Measurements from ENCODE around the gene TFAP2A.

DNA sequence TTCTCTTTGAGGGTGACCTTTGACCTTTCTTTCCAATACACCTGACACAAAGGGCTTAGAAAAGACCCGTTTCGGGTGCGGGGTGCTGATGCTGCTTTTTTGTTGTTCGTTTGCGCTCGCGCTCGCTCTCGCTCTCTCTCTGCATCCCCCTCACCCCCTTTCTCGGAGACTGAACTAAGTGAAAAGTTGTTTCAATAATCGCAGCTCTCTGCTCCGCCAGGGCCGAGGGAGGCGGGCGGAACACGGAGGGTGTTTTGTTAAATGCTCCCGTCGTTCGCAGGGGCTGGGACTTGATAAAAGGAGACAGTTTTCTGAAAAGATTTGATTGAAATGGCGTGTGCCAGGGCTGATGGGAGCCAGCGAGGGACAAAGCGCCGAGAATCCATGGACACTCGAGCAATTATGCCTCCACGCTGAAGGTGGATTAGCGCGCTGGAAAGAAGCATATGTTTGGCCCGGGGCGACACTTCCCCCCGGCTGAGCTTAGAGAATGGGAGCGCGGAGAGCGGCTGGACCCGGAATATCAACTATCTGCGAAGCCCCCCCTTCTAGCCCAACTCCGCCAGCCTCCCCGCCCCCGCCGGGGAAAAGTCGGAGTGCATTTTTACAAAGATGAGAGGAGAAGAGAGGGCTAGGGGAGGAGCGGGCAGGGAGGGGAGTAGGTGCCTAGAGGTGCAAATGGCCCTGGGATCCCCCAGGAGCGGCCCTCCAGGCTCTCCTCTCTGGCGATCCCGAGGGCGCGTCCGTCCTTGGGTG is 25.0 kb downstream of the TFAP2A start:
- TF ChIP-seq EZH2 (IDR thresholded peaks at IDR 0.05) (no peak), FOXP2 (optimal IDR thresholded peaks at IDR 0.05; ENCODE audit: control extremely low read depth, extremely low read length, insufficient read depth) (no peak)
